ENCODE measurements around the gene CHMP5. TPM values are rescaled to one million over a fixed set of nuclear protein-coding genes. Genes with fewer than 3 reads are reported as not detected.

Gene CHMP5
- total RNA-seq, result 37.7 TPM

DNA sequence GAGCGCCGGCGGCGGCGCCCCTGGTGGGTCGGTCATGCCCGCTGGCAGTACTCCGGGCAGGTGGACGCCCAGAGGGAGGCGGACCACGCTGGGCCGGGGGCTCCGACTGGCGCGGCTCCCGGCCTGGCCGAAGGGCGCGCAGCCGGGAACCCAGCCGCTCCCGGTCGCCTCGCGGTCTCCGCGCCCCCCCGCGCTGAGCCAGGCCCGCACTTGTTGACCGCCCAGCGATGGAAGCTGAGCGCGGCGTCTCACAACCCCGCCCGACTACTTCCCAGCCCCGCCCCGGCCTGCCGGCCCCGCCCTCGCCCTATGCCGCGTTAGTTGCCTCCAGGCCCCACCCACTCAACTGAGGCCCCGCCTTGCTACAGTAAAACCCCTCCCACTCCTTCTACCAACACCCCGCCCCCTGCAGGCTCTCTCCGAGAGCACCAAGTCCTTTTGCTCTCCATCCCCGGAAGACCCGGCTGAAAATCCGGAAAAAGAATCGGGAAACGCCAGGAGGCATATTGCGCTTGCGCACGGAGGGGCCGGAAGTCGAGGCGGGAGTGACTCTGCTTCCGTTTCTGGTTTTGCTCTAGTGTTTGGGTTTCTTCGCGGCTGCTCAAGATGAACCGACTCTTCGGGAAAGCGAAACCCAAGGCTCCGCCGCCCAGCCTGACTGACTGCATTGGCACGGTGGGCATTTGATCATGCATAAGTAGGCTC, at the start of gene CHMP5, which contains the start of gene BAG1:
Gene CHMP5, plus strand, starts transcription at position 577 of the 705 bp plus-strand sequence. Its CDS starts 30 bp downstream, at position 607.
Gene BAG1, minus strand, starts transcription at position 236 of the 705 bp plus-strand sequence.

DNA sequence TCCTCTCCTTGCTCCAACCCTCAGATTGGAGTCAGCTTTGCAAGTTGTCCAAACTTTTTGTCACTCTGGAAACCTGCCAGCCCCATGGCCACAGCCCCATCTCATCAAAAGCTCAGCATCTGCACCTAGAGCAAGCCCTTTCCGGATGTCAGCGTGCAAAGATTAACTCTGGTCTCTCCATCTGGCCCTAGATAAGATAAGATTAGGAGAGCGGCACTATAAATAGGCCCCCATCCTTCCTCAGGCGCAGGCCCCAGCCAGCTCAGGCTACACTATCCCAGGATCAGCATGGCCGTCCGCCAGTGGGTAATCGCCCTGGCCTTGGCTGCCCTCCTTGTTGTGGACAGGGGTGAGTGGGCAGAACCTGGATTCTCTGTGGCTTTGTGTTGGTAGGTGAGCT, 24.9 kb upstream of the CHMP5 start, which contains the start of gene SPINK4:
Gene SPINK4, plus strand, starts transcription at position 247 of the 400 bp plus-strand sequence. Its CDS starts 42 bp downstream, at position 289.

DNA sequence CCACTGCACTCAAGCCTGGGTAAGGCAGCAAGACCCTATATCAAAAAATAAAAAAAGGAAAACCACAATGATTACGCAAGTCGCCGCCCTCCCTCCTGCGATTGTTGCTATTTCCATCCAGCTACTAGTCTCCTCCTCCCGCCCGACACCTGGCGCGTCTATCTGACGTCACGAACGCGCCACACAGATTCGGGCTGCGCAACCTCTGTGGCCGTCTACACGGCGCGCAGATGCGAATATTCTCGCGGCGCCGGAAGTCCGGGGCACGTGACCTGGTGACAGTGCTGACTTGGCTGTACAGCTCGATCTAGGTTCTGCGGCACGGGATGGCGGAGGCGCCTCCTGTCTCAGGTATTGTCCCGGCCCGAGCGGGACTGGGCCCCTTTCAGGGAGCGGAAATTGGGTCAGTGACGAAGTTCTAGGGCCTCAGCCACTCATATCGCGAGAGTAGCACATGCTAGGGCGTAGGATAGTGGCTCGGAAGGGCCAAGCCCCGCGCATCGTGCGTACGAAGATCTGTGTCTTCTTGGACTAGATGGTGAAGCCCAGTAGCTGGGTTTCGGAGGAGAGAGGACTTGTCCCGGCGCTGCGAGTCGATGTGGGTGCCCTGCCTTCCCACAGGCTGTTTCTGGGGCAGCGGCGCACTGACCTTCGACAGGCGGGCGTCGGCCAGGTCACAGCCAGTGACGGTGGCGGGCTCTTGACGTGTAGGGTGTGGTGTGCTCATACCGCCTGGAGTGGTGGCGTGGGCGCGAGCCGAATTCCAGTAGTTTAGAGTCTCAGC, 25.6 kb downstream of the CHMP5 start, which contains the start of gene NFX1:
Gene NFX1, plus strand, starts transcription at position 270 of the 784 bp plus-strand sequence. Its CDS starts 57 bp downstream, at position 327.

Other genes with a start within 250 kb of the CHMP5 start
- gene DNAJA1, start 239.8 kb upstream of the CHMP5 start, total RNA-seq, result 67.6 TPM
- 28.1 TPM for gene SMU1, start 188.4 kb upstream of the CHMP5 start, total RNA-seq
- 56.2 TPM for gene B4GALT1, start 97.7 kb upstream of the CHMP5 start, total RNA-seq
- not detected for gene SPINK4, start 24.9 kb upstream of the CHMP5 start, total RNA-seq
- 75.6 TPM for gene BAG1, start 341 bp upstream of the CHMP5 start, total RNA-seq
- 26.1 TPM for gene NFX1, start 25.5 kb downstream of the CHMP5 start, total RNA-seq
- gene AQP7, start 137.5 kb downstream of the CHMP5 start, total RNA-seq, result 24.2 TPM
- gene AQP3, start 182.5 kb downstream of the CHMP5 start, total RNA-seq, result 108 TPM
- 22.0 TPM for gene NOL6, start 208.9 kb downstream of the CHMP5 start, total RNA-seq

Measured in metanephros (tissue), 1 donor.